ENCODE data around the gene TRIM38.
"Not testable (repeated sequence)": the region's sequence is repeated elsewhere in the genome, so short reads cannot be mapped to it uniquely, and the experiment has no call there.

TRIM38 gene

GRCh38 chr6:25929785-25930184, 32.8 kb upstream of the TRIM38 start:
- H3K27me3 ChIP-seq (ENCODE audit: insufficient read depth, low read length); H3K4me1 ChIP-seq (ENCODE audit: insufficient read depth, low read length); H3K9me3 ChIP-seq (ENCODE audit: low read length); H2AFZ ChIP-seq (ENCODE audit: low read depth, low read length); H3K4me3 ChIP-seq (ENCODE audit: low read length); H3K36me3 ChIP-seq (ENCODE audit: insufficient read depth, low read length): not testable (repeated sequence)

- H2AFZ ChIP-seq (ENCODE audit: low read depth, low read length), result no peak within 1 kb of the TSS
- no peak within 1 kb of the TSS for H3K4me3 ChIP-seq (ENCODE audit: low read length)
- no peaks in the 10 kb centered on the region for H3K36me3 ChIP-seq (ENCODE audit: insufficient read depth, low read length)
- no peaks in the 10 kb centered on the region for H3K27me3 ChIP-seq (ENCODE audit: insufficient read depth, low read length)
- H3K4me1 ChIP-seq (ENCODE audit: insufficient read depth, low read length), result no peaks in the 10 kb centered on the region
- H3K9me3 ChIP-seq (ENCODE audit: low read length), result no peaks in the 10 kb centered on the region
Observed at GRCh38 chr6:25930532-25931410, 31.8 kb upstream of the TRIM38 start, which contains the start of gene SLC17A2. SLC17A2 (minus strand) TSS chr6:25930691; CDS start chr6:25925796, 4,895 bp downstream.

- Histone ChIP-seq H3K36me3 (ENCODE audit: insufficient read depth, low read length) (no peaks in the 10 kb centered on the region), H2AFZ (ENCODE audit: low read depth, low read length) (no peak overlapping the region)
Observed at GRCh38 chr6:25931411-25931709, 31.2 kb upstream of the TRIM38 start.

GRCh38 chr6:25934156-25934555, 28.4 kb upstream of the TRIM38 start:
- H2AFZ ChIP-seq (ENCODE audit: low read depth, low read length), result no peak overlapping the region
- H3K27me3 ChIP-seq (ENCODE audit: insufficient read depth, low read length), result no peaks in the 10 kb centered on the region
- H3K9me3 ChIP-seq (ENCODE audit: low read length), result no peaks in the 10 kb centered on the region
- H3K4me1 ChIP-seq (ENCODE audit: insufficient read depth, low read length), result no peaks in the 10 kb centered on the region
- no peak overlapping the region for H3K4me3 ChIP-seq (ENCODE audit: low read length)
- no peaks in the 10 kb centered on the region for H3K36me3 ChIP-seq (ENCODE audit: insufficient read depth, low read length)

More at GRCh38 chr6:25931411-25931709, 31.2 kb upstream of the TRIM38 start:
- Histone ChIP-seq H3K4me1 (ENCODE audit: insufficient read depth, low read length) (no peaks in the 10 kb centered on the region), H3K4me3 (ENCODE audit: low read length) (no peak overlapping the region), H3K27me3 (ENCODE audit: insufficient read depth, low read length) (no peaks in the 10 kb centered on the region), H3K9me3 (ENCODE audit: low read length) (no peaks in the 10 kb centered on the region)

GRCh38 chr6:25934735-25935313, 27.8 kb upstream of the TRIM38 start:
- Histone ChIP-seq H3K4me1 (ENCODE audit: insufficient read depth, low read length) (no peaks in the 10 kb centered on the region), H3K4me3 (ENCODE audit: low read length) (no peak overlapping the region), H3K9me3 (ENCODE audit: low read length) (no peaks in the 10 kb centered on the region), H2AFZ (ENCODE audit: low read depth, low read length) (no peak overlapping the region), H3K27me3 (ENCODE audit: insufficient read depth, low read length) (no peaks in the 10 kb centered on the region), H3K36me3 (ENCODE audit: insufficient read depth, low read length) (no peaks in the 10 kb centered on the region)

- Histone ChIP-seq H2AFZ (ENCODE audit: low read depth, low read length) (no peak overlapping the region), H3K9me3 (ENCODE audit: low read length) (no peaks in the 10 kb centered on the region), H3K27me3 (ENCODE audit: insufficient read depth, low read length) (peaks cover 2% of the 10 kb centered on the region), H3K4me3 (ENCODE audit: low read length) (no peak overlapping the region), H3K36me3 (ENCODE audit: insufficient read depth, low read length) (no peaks in the 10 kb centered on the region), H3K4me1 (ENCODE audit: insufficient read depth, low read length) (no peaks in the 10 kb centered on the region)
Observed at GRCh38 chr6:25935953-25936352, 26.6 kb upstream of the TRIM38 start.

- no peak overlapping the region for H3K4me3 ChIP-seq (ENCODE audit: low read length)
- H3K27me3 ChIP-seq (ENCODE audit: insufficient read depth, low read length), result peaks cover 2% of the 10 kb centered on the region
- H3K36me3 ChIP-seq (ENCODE audit: insufficient read depth, low read length), result no peaks in the 10 kb centered on the region
- H3K9me3 ChIP-seq (ENCODE audit: low read length), result no peaks in the 10 kb centered on the region
- H3K4me1 ChIP-seq (ENCODE audit: insufficient read depth, low read length), result no peaks in the 10 kb centered on the region
- H2AFZ ChIP-seq (ENCODE audit: low read depth, low read length), result no peak overlapping the region
Observed at GRCh38 chr6:25939593-25939992, 23.0 kb upstream of the TRIM38 start.

- H3K4me3 ChIP-seq (ENCODE audit: low read length), result no peak overlapping the region
- H3K4me1 ChIP-seq (ENCODE audit: insufficient read depth, low read length), result no peaks in the 10 kb centered on the region
- H3K36me3 ChIP-seq (ENCODE audit: insufficient read depth, low read length), result no peaks in the 10 kb centered on the region
- H3K9me3 ChIP-seq (ENCODE audit: low read length), result peaks cover 3% of the 10 kb centered on the region
- H3K27me3 ChIP-seq (ENCODE audit: insufficient read depth, low read length), result peaks cover 2% of the 10 kb centered on the region
- no peak overlapping the region for H2AFZ ChIP-seq (ENCODE audit: low read depth, low read length)
Observed at GRCh38 chr6:25942561-25943147, 19.9 kb upstream of the TRIM38 start.

GRCh38 chr6:25943887-25944286, 18.7 kb upstream of the TRIM38 start:
- H3K36me3 ChIP-seq (ENCODE audit: insufficient read depth, low read length), result no peaks in the 10 kb centered on the region
- H3K27me3 ChIP-seq (ENCODE audit: insufficient read depth, low read length), result peaks cover 2% of the 10 kb centered on the region
- no peak overlapping the region for H3K4me3 ChIP-seq (ENCODE audit: low read length)
- no peak overlapping the region for H2AFZ ChIP-seq (ENCODE audit: low read depth, low read length)
- H3K9me3 ChIP-seq (ENCODE audit: low read length), result peaks cover 3% of the 10 kb centered on the region
- H3K4me1 ChIP-seq (ENCODE audit: insufficient read depth, low read length), result no peaks in the 10 kb centered on the region

- Histone ChIP-seq H3K36me3 (ENCODE audit: insufficient read depth, low read length) (no peaks in the 10 kb centered on the region), H2AFZ (ENCODE audit: low read depth, low read length) (no peak overlapping the region), H3K27me3 (ENCODE audit: insufficient read depth, low read length) (peaks cover 2% of the 10 kb centered on the region), H3K4me1 (ENCODE audit: insufficient read depth, low read length) (no peaks in the 10 kb centered on the region), H3K4me3 (ENCODE audit: low read length) (no peak overlapping the region), H3K9me3 (ENCODE audit: low read length) (peaks cover 3% of the 10 kb centered on the region)
Observed at GRCh38 chr6:25944688-25945574, 17.7 kb upstream of the TRIM38 start.

- not testable (repeated sequence) for H3K4me3 ChIP-seq (ENCODE audit: low read length); H3K4me1 ChIP-seq (ENCODE audit: insufficient read depth, low read length); H3K27me3 ChIP-seq (ENCODE audit: insufficient read depth, low read length); H3K36me3 ChIP-seq (ENCODE audit: insufficient read depth, low read length); H2AFZ ChIP-seq (ENCODE audit: low read depth, low read length); H3K9me3 ChIP-seq (ENCODE audit: low read length)
Observed at GRCh38 chr6:25945738-25946137, 16.9 kb upstream of the TRIM38 start.

- Histone ChIP-seq H3K27me3 (ENCODE audit: insufficient read depth, low read length) (no peaks in the 10 kb centered on the region), H3K36me3 (ENCODE audit: insufficient read depth, low read length) (no peaks in the 10 kb centered on the region), H3K9me3 (ENCODE audit: low read length) (peaks cover 3% of the 10 kb centered on the region), H3K4me1 (ENCODE audit: insufficient read depth, low read length) (no peaks in the 10 kb centered on the region), H3K4me3 (ENCODE audit: low read length) (no peak overlapping the region), H2AFZ (ENCODE audit: low read depth, low read length) (no peak overlapping the region)
Observed at GRCh38 chr6:25946631-25947030, 16.0 kb upstream of the TRIM38 start.

GRCh38 chr6:25947492-25947891, 15.1 kb upstream of the TRIM38 start:
- H3K9me3 ChIP-seq (ENCODE audit: low read length); H3K36me3 ChIP-seq (ENCODE audit: insufficient read depth, low read length); H3K27me3 ChIP-seq (ENCODE audit: insufficient read depth, low read length); H3K4me3 ChIP-seq (ENCODE audit: low read length); H3K4me1 ChIP-seq (ENCODE audit: insufficient read depth, low read length); H2AFZ ChIP-seq (ENCODE audit: low read depth, low read length): not testable (repeated sequence)
